HCT116 (cell line): ENCODE results near the gene MYH13. TPM values are rescaled to one million over a fixed set of nuclear protein-coding genes. Genes with fewer than 3 reads are reported as not detected.

Experiments
- ATAC-seq: fragments of 200-7000 bp; cut with Tn5 transposase; 2 replicates; pipeline ENCODE4 v1.9.1; 2020; ENCODE audit warnings: mild to moderate bottlenecking, moderate library complexity
- BruUV-seq: library from RNA; stranded (reverse); fragments of 400-500 nt; replicated peaks from 2 replicates; lab custom pipeline; 2021; lab: Mats Ljungman, UMichigan
- CTCF ChIA-PET: fragments of 300-600 bp; sonication (Branson Sonifier 250); formaldehyde crosslinking; loops from one replicate; lab custom pipeline; 2021; ENCODE audit warnings: antibody characterized with exemption; lab: Charles Lee
- POLR2A ChIA-PET: fragments of 300-600, 350-600 bp; sonication (Branson Sonifier 250); formaldehyde crosslinking; loops from one replicate; lab custom pipeline; 2021; ENCODE audit warnings: antibody characterized with exemption; lab: Charles Lee
- RAD21 ChIA-PET, 2 experiments: fragments of 300-600 bp; sonication (Branson Sonifier 250); formaldehyde crosslinking; loops; one replicate each; lab custom pipeline; 2023; ENCODE audit warnings: low total read pairs in 2 of 2; ENCODE audit not compliant: uncharacterized antibody in 2 of 2, unreplicated experiment in 2 of 2, low non-redundant PET in 1 of 2; lab: Charles Lee
- DNase-seq: peaks from one replicate; pipeline ENCODE4 v3.0.0-alpha.2; 2010; ENCODE audit warnings: low read depth, low spot score
- H2AFZ ChIP-seq: fragments of 200-600 bp; shearing (Covaris generic), sonication (generic); 2 replicates; pipeline ENCODE4 v1.6.1; 2017; ENCODE audit warnings: low read depth, mixed run types, mixed read lengths, antibody characterized with exemption, low read length; ENCODE audit not compliant: poor library complexity, severe bottlenecking
- H3K27ac ChIP-seq: 2 replicates; pipeline ENCODE4 v1.5.1; 2012; ENCODE audit warnings: low read depth, low read length
- H3K27me3 ChIP-seq: fragments of 200-600 bp; sonication (generic); 2 replicates; pipeline ENCODE4 v1.6.1; 2016; ENCODE audit warnings: mixed run types, low read length, mixed read lengths; ENCODE audit not compliant: insufficient read depth
- H3K36me3 ChIP-seq, 2 experiments: fragments of 200-500 bp in 1 of 2; fragments of 200-600 bp in 1 of 2; sonication (Bioruptor generic) in 1 of 2; sonication (generic) in 1 of 2; 2 replicates each; pipeline versions ENCODE4 v1.5.1 to v1.6.1; 2014 to 2016; ENCODE audit warnings: low read length in 2 of 2, inconsistent platforms in 1 of 2, mixed read lengths in 1 of 2, mixed run types in 1 of 2; ENCODE audit not compliant: insufficient read depth in 2 of 2, control insufficient read depth in 1 of 2
- H3K4me1 ChIP-seq, 2 experiments: fragments of 200-600 bp in 1 of 2; sonication (generic) in 1 of 2; 2 replicates each; pipeline versions ENCODE4 v1.5.1 to v1.6.1; 2012 to 2017; ENCODE audit warnings: low read length in 2 of 2, inconsistent platforms in 1 of 2, mild to moderate bottlenecking in 1 of 2, mixed read lengths in 1 of 2, mixed run types in 1 of 2, moderate library complexity in 1 of 2; ENCODE audit not compliant: insufficient read depth in 2 of 2, control insufficient read depth in 1 of 2
- H3K4me2 ChIP-seq: fragments of 200-600 bp; sonication (generic); 2 replicates; pipeline ENCODE4 v1.6.1; 2017; ENCODE audit warnings: mixed run types, low read length, mixed read lengths
- H3K4me3 ChIP-seq, 2 experiments: fragments of 200-600 bp in 1 of 2; sonication (generic) in 1 of 2; replicated peaks in 1 of 2; 2 replicates each; pipeline ENCODE4 v1.5.1; 2011 to 2016; ENCODE audit warnings: low read length in 2 of 2, control low read depth in 1 of 2, low read depth in 1 of 2, mild to moderate bottlenecking in 1 of 2, mixed read lengths in 1 of 2, mixed run types in 1 of 2
- H3K79me2 ChIP-seq: fragments of 200-600 bp; sonication (generic); 2 replicates; pipeline ENCODE4 v1.6.1; 2017; ENCODE audit warnings: mild to moderate bottlenecking, mixed run types, low read length, moderate library complexity, mixed read lengths; ENCODE audit not compliant: insufficient read depth
- H3K9ac ChIP-seq: fragments of 200-600 bp; sonication (generic); 2 replicates; pipeline ENCODE4 v1.6.1; 2016; ENCODE audit warnings: low read length, mixed read lengths
- H3K9me2 ChIP-seq: fragments of 200-600 bp; sonication (generic), shearing (Covaris generic); 2 replicates; pipeline ENCODE4 v1.6.1; 2017; ENCODE audit warnings: mixed run types, mild to moderate bottlenecking, moderate library complexity; ENCODE audit not compliant: insufficient read depth
- H3K9me3 ChIP-seq, 2 experiments: fragments of 200-500 bp in 1 of 2; fragments of 200-600 bp in 1 of 2; sonication (Bioruptor generic) in 1 of 2; sonication (generic) in 1 of 2; 2 replicates each; pipeline ENCODE4 v1.6.1; 2014 to 2017; ENCODE audit warnings: low read length in 2 of 2, mixed read lengths in 2 of 2, inconsistent platforms in 1 of 2, low read depth in 1 of 2, mild to moderate bottlenecking in 1 of 2, mixed run types in 1 of 2, moderate library complexity in 1 of 2; ENCODE audit not compliant: control insufficient read depth in 1 of 2, insufficient read depth in 1 of 2
- H4K20me1 ChIP-seq: fragments of 200-600 bp; sonication (generic), shearing (Covaris generic); 2 replicates; pipeline ENCODE4 v1.6.1; 2017; ENCODE audit warnings: mixed run types, mild to moderate bottlenecking, moderate library complexity; ENCODE audit not compliant: insufficient read depth
- CBX3 ChIP-seq: IDR thresholded peaks from 2 replicates; pipeline ENCODE4 v1.6.1; 2012; ENCODE audit warnings: low read depth
- CEBPB ChIP-seq: IDR thresholded peaks from 2 replicates; pipeline ENCODE4 v1.6.1; 2012; ENCODE audit warnings: low read depth
- CTCF ChIP-seq, 3 experiments: fragments of 200-600 bp in 1 of 3; sonication (generic) in 1 of 3; IDR thresholded peaks in 2 of 3; conservative IDR thresholded peaks in 1 of 3; 2 replicates each; pipeline ENCODE4 v1.5.1; 2012 to 2017; ENCODE audit warnings: low read depth in 2 of 3, low read length in 2 of 3, antibody characterized with exemption in 1 of 3, borderline replicate concordance in 1 of 3, control low read depth in 1 of 3, mild to moderate bottlenecking in 1 of 3, mixed read lengths in 1 of 3, mixed run types in 1 of 3, moderate library complexity in 1 of 3; ENCODE audit not compliant: insufficient read depth in 1 of 3
- ELF1 ChIP-seq: IDR thresholded peaks from 2 replicates; pipeline ENCODE4 v1.6.1; 2012; ENCODE audit warnings: low read depth, borderline replicate concordance
- EZH2 ChIP-seq: fragments of 200-600 bp; sonication (generic); IDR thresholded peaks from 2 replicates; pipeline ENCODE4 v1.6.1; 2017; ENCODE audit warnings: antibody characterized with exemption, mixed run types
- FOSL1 ChIP-seq: IDR thresholded peaks from 2 replicates; pipeline ENCODE4 v1.6.1; 2012; ENCODE audit warnings: low read depth
- MAX ChIP-seq: IDR thresholded peaks from 2 replicates; pipeline ENCODE4 v1.6.1; 2012
- POLR2A ChIP-seq: IDR thresholded peaks from 2 replicates; pipeline ENCODE4 v1.7.0; 2011; ENCODE audit warnings: borderline replicate concordance; ENCODE audit not compliant: insufficient read depth, insufficient read length; ENCODE audit errors: extremely low read depth
- POLR2AphosphoS5 ChIP-seq: IDR thresholded peaks from 2 replicates; pipeline ENCODE4 v1.6.1; 2011; ENCODE audit warnings: mild to moderate bottlenecking, low read depth, low read length, moderate library complexity
- RAD21 ChIP-seq: IDR thresholded peaks from 2 replicates; pipeline ENCODE4 v1.6.1; 2012; ENCODE audit warnings: low read depth, mild to moderate bottlenecking
- SIN3A ChIP-seq: IDR thresholded peaks from 2 replicates; pipeline ENCODE4 v1.6.1; 2012; ENCODE audit warnings: low read depth
- SP1 ChIP-seq: IDR thresholded peaks from 2 replicates; pipeline ENCODE4 v1.6.1; 2012; ENCODE audit warnings: low read depth
- SRF ChIP-seq: IDR thresholded peaks from 2 replicates; pipeline ENCODE4 v1.6.1; 2012; ENCODE audit warnings: low read depth
- YY1 ChIP-seq: IDR thresholded peaks from 2 replicates; pipeline ENCODE4 v1.6.1; 2011; ENCODE audit warnings: low read length, low read depth, moderate library complexity, mild to moderate bottlenecking; ENCODE audit not compliant: insufficient replicate concordance; ENCODE audit errors: extremely low read depth
- ZFX ChIP-seq: fragments of 450-650 bp; IDR thresholded peaks from 2 replicates; pipeline ENCODE4 v1.6.1; 2017
- intact Hi-C: fragments of 100-400 bp; cut with micrococcal nuclease; formaldehyde crosslinking; loops from 2 replicates; pipeline ENCODE4 v1.10.0; 2022
- total RNA-seq: library from RNA; stranded (reverse); gene quantifications from one replicate; pipeline ENCODE4 v1.2.1, GENCODE V29; 2021; ENCODE audit not compliant: unreplicated experiment

MYH13 gene
- total RNA-seq, 1 experiment from 2014 or later: not detected

GRCh38 chr17:10271106-10271562 lies 101.7 kb downstream of the MYH13 start:
- no peak overlapping the region for H2AFZ ChIP-seq
- intact Hi-C loops: no loop called here
- TF ChIP-seq EZH2 (no peak), YY1 (no peak), FOSL1 (no peak), POLR2AphosphoS5 (no peak), SRF (no peak), SIN3A (no peak), ZFX (no peak), CEBPB (no peak), POLR2A (no peak), CTCF (IDR thresholded peaks at IDR 0.05 in 2 of 3, conservative IDR thresholded peaks at IDR 0.05 in 1 of 3; ENCODE audit: borderline replicate concordance in 1 of 3, insufficient read depth in 1 of 3, low read depth in 2 of 3, low read length in 2 of 3) (no peak), ELF1 (no peak), RAD21 (no peak), MAX (no peak), CBX3 (no peak), SP1 (no peak)
- H3K4me3 ChIP-seq: no peak overlapping the region
- H3K4me1 ChIP-seq: no peaks in the 10 kb centered on the region
- no peaks in the 10 kb centered on the region for H3K27me3 ChIP-seq
- no peaks in the 10 kb centered on the region for H4K20me1 ChIP-seq
- POLR2A ChIA-PET: no interaction called here
- RAD21 ChIA-PET: no interaction called here
- no peak overlapping the region for H3K4me2 ChIP-seq
- BruUV-seq: no TSS peak
- H3K36me3 ChIP-seq: no peaks in the 10 kb centered on the region
- H3K9me3 ChIP-seq: no peaks in the 10 kb centered on the region
- H3K9me2 ChIP-seq: no peaks in the 10 kb centered on the region
- DNase-seq (no peak), ATAC-seq (no peak)
- CTCF ChIA-PET: no interaction called here
- no peak overlapping the region for H3K27ac ChIP-seq
- H3K9ac ChIP-seq: no peak overlapping the region
- no peaks in the 10 kb centered on the region for H3K79me2 ChIP-seq
